Heart right ventricle (tissue), 16 donors: ENCODE results near the gene NACC2. TPM values are rescaled to one million over a fixed set of nuclear protein-coding genes. Genes with fewer than 3 reads are reported as not detected.

Experiments used
- ATAC-seq, 8 donors: fragments of 200-7000 bp; cut with Tn5 transposase; one replicate each; pipeline ENCODE4 v1.9.1; 2020; ENCODE audit warnings: mild to moderate bottlenecking in 8 of 8, moderate library complexity in 8 of 8, moderate number of reproducible peaks in 1 of 8
- DNase-seq, 2 donors: peaks; one replicate each; pipeline ENCODE4 v3.0.0-alpha.2; 2020
- H3K27ac ChIP-seq, 10 donors: fragments of 200-600 bp; sonication (generic) in 2 of 10; one replicate each; pipeline versions ENCODE4 v1.5.0 to v1.8.0; 2020 to 2022; ENCODE audit warnings: mild to moderate bottlenecking in 3 of 10
- H3K27me3 ChIP-seq, 7 donors: fragments of 200-600 bp; one replicate each; pipeline ENCODE4 v1.8.0; 2021 to 2022; ENCODE audit warnings: mild to moderate bottlenecking in 2 of 7
- H3K36me3 ChIP-seq, 9 donors: fragments of 200-600 bp; sonication (generic) in 1 of 9; one replicate each; pipeline versions ENCODE4 v1.5.0 to v1.8.0; 2020 to 2022; ENCODE audit warnings: mild to moderate bottlenecking in 2 of 9
- H3K4me1 ChIP-seq, 9 donors: fragments of 200-600 bp; sonication (generic) in 1 of 9; one replicate each; pipeline versions ENCODE4 v1.5.0 to v1.8.0; 2020 to 2022; ENCODE audit warnings: mild to moderate bottlenecking in 4 of 9
- H3K4me3 ChIP-seq, 10 donors: fragments of 200-600 bp; sonication (generic) in 2 of 10; one replicate each; pipeline versions ENCODE4 v1.5.0 to v1.8.0; 2020 to 2022; ENCODE audit warnings: mild to moderate bottlenecking in 7 of 10, moderate library complexity in 2 of 10
- H3K9me3 ChIP-seq, 11 donors: fragments of 200-600 bp in 10 of 11; sonication (generic) in 2 of 11; one replicate each; pipeline versions ENCODE4 v1.5.0 to v1.8.0; 2013 to 2022; ENCODE audit warnings: mild to moderate bottlenecking in 2 of 11, control low read depth in 1 of 11, moderate library complexity in 1 of 11
- WGBS, 2 donors: extraction: QIAGEN DNeasy Blood & Tissue Kit; methylation state at CpG; one replicate each; pipeline ENCODE4 v1.1.7; 2013; ENCODE audit warnings: inconsistent platforms in 1 of 2; 5-methylcytosine and 5-hydroxymethylcytosine counted together
- intact Hi-C, 10 donors: fragments of 100-400 bp; cut with DNase I; formaldehyde crosslinking; loops; one replicate each; pipeline versions ENCODE4 v1.11.1 to v1.14.2; 2022
- polyA plus RNA-seq, 2 donors: library from polyadenylated mRNA; stranded (reverse); fragments of 200-250 nt; gene quantifications; one replicate each; pipeline ENCODE4 v1.2.3, GENCODE V29; 2013
- total RNA-seq, 10 donors: library from RNA; stranded (reverse); fragmentation: NEBNext Ultra II Directional in 3 of 10; extraction: Animal tissue kit (Norgen Biotek cat#: 25700) in 3 of 10; gene quantifications; one replicate each; pipeline versions ENCODE4 v1.2.1 to v1.2.4, GENCODE V29; 2021 to 2023
- TF ChIP-seq, protein P1 (sequence below), 9 donors: fragments of 200-600 bp; sonication (generic) in 2 of 9; IDR thresholded peaks; one replicate each; pipeline versions ENCODE4 v1.5.0 to v1.8.0; 2021 to 2022; ENCODE audit warnings: antibody characterized with exemption in 9 of 9, mild to moderate bottlenecking in 5 of 9, moderate library complexity in 1 of 9
- donor health status: Arrhythmogenic right ventricular cardiomyopathy.
- donor health status: ischemic (EF 13 %, LVEDD 7.1; RV severe dilation, severe dysfunction).
- donor health status: healthy with polysubstance abuse.
- donor health status: DM: no; HTN: yes; CAD: no.
- donor health status: DM: no; HTN: no; CAD: no.
- donor health status: ischemic (EF 25% LVEDD 6.9; RV normal size, moderate dysfunction).
- donor health status: ischemic (EF 25% LVEDD 5.7; RV mildly dilated, moderate dysfunction).
- donor health status: healthy.
- donor health status: DM: yes; HTN: yes; CAD: no.
- donor health status: Ischemic cardiomyopathy.
- donor health status: ischemic (EF 35%, LVEDD 5.7; RV mildly dilated, moderate dysfunction).
- donor health status: nonischemic (EF 11% LVEDD 7.7; RV severe dilation, severe dysfunction).
- donor health status: DM: yes; HTN: yes; CAD: no.
- donor health status: PGD.
- donor health status: ischemic (EF 29% LVEDD 5.4; RV normal size, mild dysfunction).
- donor health status: nonischemic (EF 23%, LVEDD 6.1; RV moderate dilation, normal function).

Gene NACC2
- total and polyA plus RNA-seq, 12 donors: 15.6 to 55.1 (median 39.7) TPM

DNA sequence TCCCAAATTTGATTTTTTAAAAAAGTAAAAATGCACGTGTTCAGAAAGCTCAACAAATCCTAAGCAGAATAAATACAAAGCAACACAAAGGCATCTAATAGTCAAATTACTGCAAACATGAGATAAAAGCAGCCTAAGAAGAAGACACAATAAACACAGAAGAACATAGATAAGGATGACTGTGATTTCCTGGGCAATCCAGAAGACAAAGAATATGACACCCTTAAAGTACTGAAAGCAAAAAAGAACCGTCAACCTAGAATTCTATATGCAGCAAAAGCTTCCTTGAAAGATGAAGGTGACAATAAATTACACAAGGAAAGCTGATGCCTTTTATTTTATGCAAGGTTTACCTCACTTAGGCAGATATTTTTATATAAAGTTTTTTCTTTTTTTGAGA, 58.2 kb downstream of the NACC2 start:
- Histone ChIP-seq H3K9me3 (peaks cover 0 to 38% (median 20%) of the 10 kb centered on the region in 11 donors), H3K4me1 (peaks cover 0 to 21% (median 9%) of the 10 kb centered on the region in 9 donors), H3K27me3 (no peaks in the 10 kb centered on the region), H3K36me3 (peaks cover 0 to 34% (median 5%) of the 10 kb centered on the region in 9 donors), H3K4me3 (no peak overlapping the region), H3K27ac (no peak overlapping the region)
- intact Hi-C loops: no loop called here
- 91 to 95% methylated on average over 2 of the region's 2 CpGs for WGBS, 2 donors
- ATAC-seq (no peak), DNase-seq (no peak)
- TF ChIP-seq, protein P1, sequence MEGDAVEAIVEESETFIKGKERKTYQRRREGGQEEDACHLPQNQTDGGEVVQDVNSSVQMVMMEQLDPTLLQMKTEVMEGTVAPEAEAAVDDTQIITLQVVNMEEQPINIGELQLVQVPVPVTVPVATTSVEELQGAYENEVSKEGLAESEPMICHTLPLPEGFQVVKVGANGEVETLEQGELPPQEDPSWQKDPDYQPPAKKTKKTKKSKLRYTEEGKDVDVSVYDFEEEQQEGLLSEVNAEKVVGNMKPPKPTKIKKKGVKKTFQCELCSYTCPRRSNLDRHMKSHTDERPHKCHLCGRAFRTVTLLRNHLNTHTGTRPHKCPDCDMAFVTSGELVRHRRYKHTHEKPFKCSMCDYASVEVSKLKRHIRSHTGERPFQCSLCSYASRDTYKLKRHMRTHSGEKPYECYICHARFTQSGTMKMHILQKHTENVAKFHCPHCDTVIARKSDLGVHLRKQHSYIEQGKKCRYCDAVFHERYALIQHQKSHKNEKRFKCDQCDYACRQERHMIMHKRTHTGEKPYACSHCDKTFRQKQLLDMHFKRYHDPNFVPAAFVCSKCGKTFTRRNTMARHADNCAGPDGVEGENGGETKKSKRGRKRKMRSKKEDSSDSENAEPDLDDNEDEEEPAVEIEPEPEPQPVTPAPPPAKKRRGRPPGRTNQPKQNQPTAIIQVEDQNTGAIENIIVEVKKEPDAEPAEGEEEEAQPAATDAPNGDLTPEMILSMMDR (IDR thresholded peaks at IDR 0.05): no peak

DNA sequence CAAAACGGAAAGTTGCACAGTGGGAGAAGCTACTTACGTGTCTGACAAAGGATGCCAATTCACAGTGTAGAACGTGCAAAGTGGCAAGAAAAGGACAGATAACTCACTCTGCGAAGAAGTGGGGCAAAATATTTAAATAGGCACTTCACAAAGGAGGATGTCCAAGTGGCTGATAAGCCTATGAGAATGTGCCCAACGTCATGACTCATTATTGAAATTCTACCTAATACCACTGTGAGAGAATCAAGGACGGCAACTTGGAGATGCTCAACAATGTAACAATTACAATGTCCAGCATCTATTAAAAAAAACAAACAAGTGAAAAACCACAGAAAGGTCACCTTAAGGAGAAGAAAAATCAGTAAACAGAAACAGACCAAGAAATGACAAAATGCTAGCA, 59.0 kb downstream of the NACC2 start:
- 67 to 68% methylated on average over 6 of the region's 6 CpGs for WGBS, 2 donors
- no peak overlapping the region for H3K27ac ChIP-seq
- ATAC-seq: no peak
- no peak for DNase-seq
- H3K4me3 ChIP-seq: no peak overlapping the region
- no peaks in the 10 kb centered on the region for H3K27me3 ChIP-seq
- peaks cover 0 to 28% (median 15%) of the 10 kb centered on the region in 9 donors for H3K4me1 ChIP-seq
- peaks cover 0 to 38% (median 20%) of the 10 kb centered on the region in 11 donors for H3K9me3 ChIP-seq
- intact Hi-C loops: no loop called here
- peaks cover 0 to 34% (median 5%) of the 10 kb centered on the region in 9 donors for H3K36me3 ChIP-seq
- TF ChIP-seq, protein P1 (IDR thresholded peaks at IDR 0.05): no peak

DNA sequence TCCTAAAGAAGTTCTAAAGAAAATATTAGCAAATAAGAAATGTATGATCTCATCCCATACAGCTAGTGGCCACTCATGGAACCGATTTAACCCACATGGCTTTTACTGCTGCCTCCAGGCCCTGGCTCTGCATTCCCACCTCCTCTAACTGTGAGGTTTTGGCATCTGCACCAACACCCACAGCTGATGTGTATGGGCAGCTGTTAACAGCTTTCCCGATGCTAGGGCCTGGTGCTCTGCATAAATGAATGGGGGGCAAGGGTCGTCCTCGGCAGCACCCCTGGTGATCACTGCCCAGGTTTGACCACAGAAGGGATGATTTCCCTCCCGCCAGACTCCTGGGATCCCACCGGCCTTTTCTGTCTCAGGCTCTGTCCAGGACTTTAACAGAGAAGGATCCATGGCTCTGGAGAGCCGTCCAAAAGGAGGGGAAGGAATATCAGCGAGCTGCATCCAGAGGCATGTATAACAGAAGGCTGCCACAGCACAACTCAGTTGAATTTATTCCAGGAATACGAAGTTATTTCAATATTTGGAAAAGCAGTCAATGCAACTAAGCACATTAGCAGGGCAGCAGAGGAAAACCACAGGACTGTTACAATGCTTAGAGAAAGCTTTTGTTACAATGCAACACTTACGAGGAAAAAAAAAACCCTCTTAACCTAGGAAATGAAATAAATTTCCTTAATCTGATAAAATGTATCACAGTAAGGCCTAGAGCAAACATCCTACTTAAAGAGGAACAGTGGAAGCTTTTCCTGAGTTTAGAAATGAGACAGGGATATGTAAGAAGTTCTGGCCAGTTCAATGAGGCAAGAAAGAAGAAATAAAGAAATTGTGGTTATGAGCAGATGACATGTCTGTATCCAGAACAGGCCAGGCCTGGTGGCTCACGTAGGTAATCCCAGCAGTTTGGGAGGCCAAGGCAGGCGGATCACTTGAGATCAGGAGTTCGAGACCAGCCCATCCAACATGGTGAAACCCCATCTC, 63.1 kb downstream of the NACC2 start:
- DNase-seq (no peak), ATAC-seq (peak in 5 of 8 donors; percentile 23 to 59 (median 32))
- TF ChIP-seq, protein P1 (IDR thresholded peaks at IDR 0.05): no peak
- H3K27ac ChIP-seq: peak overlapping the region in 7 of 10 donors; percentile 8 to 71 (median 37)
- peaks cover 0 to 35% (median 6%) of the 10 kb centered on the region in 9 donors for H3K36me3 ChIP-seq
- no peak overlapping the region for H3K4me3 ChIP-seq
- H3K27me3 ChIP-seq: no peaks in the 10 kb centered on the region
- peaks cover 0 to 10% (median 6%) of the 10 kb centered on the region in 11 donors for H3K9me3 ChIP-seq
- WGBS, 2 donors: 74 to 76% methylated on average over 13 of the region's 13 CpGs
- H3K4me1 ChIP-seq: peaks cover 0 to 29% (median 17%) of the 10 kb centered on the region in 9 donors
- intact Hi-C loops: no loop called here

DNA sequence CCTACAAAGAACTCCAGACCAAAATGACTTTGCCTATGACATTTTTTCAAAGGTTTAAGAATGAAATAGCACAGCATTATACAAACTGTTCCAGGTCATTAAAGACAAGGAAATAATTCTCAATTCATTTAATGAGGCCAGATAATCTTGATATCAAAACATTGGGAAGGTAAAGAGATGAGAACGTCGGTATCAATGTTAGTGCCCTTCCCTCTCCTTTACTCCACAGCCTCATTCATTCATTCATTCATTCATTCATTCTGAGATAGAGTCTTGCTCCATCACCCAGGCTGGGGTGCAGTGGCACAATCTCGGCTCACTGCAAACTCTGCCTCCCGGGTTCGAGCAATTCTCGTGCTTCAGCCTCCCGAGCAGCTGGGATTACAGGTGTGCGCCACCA, 64.0 kb downstream of the NACC2 start:
- peak overlapping the region in 1 of 10 donors; percentile 71 for H3K27ac ChIP-seq
- peaks cover 0 to under 1% (median 0%) of the 10 kb centered on the region in 11 donors for H3K9me3 ChIP-seq
- WGBS, 2 donors: 98 to 99% methylated on average over 8 of the region's 8 CpGs
- no peak for ATAC-seq
- TF ChIP-seq, protein P1 (IDR thresholded peaks at IDR 0.05): no peak
- intact Hi-C loops: no loop called here
- peak in 1 of 2 donors; percentile 1 for DNase-seq
- no peaks in the 10 kb centered on the region for H3K27me3 ChIP-seq
- peaks cover 0 to 35% (median 6%) of the 10 kb centered on the region in 9 donors for H3K36me3 ChIP-seq
- no peak overlapping the region for H3K4me3 ChIP-seq
- H3K4me1 ChIP-seq: peaks cover 0 to 33% (median 17%) of the 10 kb centered on the region in 9 donors
